ENCODE measurements around the gene CAMK1. TPM values are rescaled to one million over a fixed set of nuclear protein-coding genes. Genes with fewer than 3 reads are reported as not detected.

The CAMK1 gene
- total RNA-seq, 1 donor from 2014 or later, result 7.1 TPM

DNA sequence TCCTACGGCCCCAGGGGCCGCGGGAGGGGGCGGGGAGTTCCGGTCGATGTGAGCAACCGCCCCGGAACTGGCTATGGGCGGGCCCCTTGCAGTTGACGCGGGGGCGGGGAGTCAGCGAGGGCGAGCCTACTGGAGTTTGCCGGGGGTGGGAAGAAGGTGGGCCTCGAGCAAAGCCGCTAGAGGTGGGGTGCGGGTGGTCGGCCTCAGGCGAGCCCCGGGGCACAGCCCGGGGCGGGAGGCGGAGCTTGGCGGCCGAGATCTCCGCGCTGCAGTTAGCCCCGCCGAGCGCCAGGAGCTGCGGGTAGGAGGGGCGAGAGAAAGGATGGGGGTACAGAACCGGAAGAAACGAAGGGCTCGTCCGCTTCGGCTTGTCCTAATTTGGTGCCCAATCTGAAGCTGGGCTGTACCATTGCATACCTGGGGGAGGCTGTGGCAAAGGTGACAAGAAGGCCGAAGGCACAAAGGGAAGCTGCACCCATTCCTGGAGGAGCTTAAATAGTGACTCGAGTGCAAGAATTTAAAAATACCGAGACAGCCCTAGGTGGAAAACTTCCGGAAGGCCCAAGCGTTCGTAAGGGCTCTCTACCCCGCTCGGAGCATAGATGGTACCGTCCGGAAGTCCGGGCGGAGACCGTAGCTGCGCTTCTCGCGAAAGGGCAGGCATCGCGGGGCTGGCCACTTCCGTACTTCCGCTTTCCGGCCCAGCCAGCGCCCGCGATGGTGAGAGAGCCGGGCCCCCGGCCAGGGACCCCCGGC, 22.8 kb upstream of the CAMK1 start, which contains the start of the genes ARPC4 and TADA3:
ARPC4 (plus strand) TSS at position 678 of the 756 bp plus-strand sequence; CDS start at position 718, 40 bp downstream.
TADA3 (minus strand) TSS at position 69 of the 756 bp plus-strand sequence. CDS start 1,007 bp downstream, outside the sequence.
- Histone ChIP-seq H3K27ac (ENCODE audit: low read depth, low read length) (peak within 1 kb of the TSS; percentile 99), H3K4me3 (ENCODE audit: insufficient read depth, low read depth, low read length) (peak within 1 kb of the TSS; percentile 93), H3K79me2 (ENCODE audit: insufficient read depth, low read length) (peaks cover 65% of the 10 kb centered on the region), H2AFZ (ENCODE audit: low read depth, low read length) (peak within 1 kb of the TSS; percentile 83), H3K9ac (ENCODE audit: low read length) (peak within 1 kb of the TSS; percentile 97), H3K4me1 (ENCODE audit: insufficient read depth, low read length) (peaks cover 15% of the 10 kb centered on the region), H3K36me3 (ENCODE audit: insufficient read depth, low read length) (peaks cover 16% of the 10 kb centered on the region), H3K27me3 (ENCODE audit: insufficient read depth, low read length) (no peaks in the 10 kb centered on the region), H4K20me1 (ENCODE audit: insufficient read depth, low read length) (peaks cover 29% of the 10 kb centered on the region), H3K9me3 (ENCODE audit: insufficient read depth, low read depth, low read length) (no peaks in the 10 kb centered on the region), H3K4me2 (ENCODE audit: low read length) (peak within 1 kb of the TSS; percentile 99)
- TF ChIP-seq, protein P1, sequence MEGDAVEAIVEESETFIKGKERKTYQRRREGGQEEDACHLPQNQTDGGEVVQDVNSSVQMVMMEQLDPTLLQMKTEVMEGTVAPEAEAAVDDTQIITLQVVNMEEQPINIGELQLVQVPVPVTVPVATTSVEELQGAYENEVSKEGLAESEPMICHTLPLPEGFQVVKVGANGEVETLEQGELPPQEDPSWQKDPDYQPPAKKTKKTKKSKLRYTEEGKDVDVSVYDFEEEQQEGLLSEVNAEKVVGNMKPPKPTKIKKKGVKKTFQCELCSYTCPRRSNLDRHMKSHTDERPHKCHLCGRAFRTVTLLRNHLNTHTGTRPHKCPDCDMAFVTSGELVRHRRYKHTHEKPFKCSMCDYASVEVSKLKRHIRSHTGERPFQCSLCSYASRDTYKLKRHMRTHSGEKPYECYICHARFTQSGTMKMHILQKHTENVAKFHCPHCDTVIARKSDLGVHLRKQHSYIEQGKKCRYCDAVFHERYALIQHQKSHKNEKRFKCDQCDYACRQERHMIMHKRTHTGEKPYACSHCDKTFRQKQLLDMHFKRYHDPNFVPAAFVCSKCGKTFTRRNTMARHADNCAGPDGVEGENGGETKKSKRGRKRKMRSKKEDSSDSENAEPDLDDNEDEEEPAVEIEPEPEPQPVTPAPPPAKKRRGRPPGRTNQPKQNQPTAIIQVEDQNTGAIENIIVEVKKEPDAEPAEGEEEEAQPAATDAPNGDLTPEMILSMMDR (IDR thresholded peaks at IDR 0.05; ENCODE audit: insufficient read depth, low read depth, low read length), result no peak
- no peak for TF ChIP-seq EZH2 (IDR thresholded peaks at IDR 0.05; ENCODE audit: insufficient read depth, low read length)
- H3K4me1 Mint-ChIP-seq (ENCODE audit: low read depth, unreplicated experiment), result peaks cover 38% of the 10 kb centered on the region
- peak within 1 kb of the TSS; percentile 100 for H3K27ac Mint-ChIP-seq (ENCODE audit: unreplicated experiment)
- FAIRE-seq, result no peak
- H3K9me3 Mint-ChIP-seq (ENCODE audit: unreplicated experiment), result no peaks in the 10 kb centered on the region
- H3K4me3 Mint-ChIP-seq (ENCODE audit: unreplicated experiment), result peak within 1 kb of the TSS; percentile 96
- no peaks in the 10 kb centered on the region for H3K27me3 Mint-ChIP-seq (ENCODE audit: low read depth, unreplicated experiment)
- H3K36me3 Mint-ChIP-seq (ENCODE audit: low read depth, unreplicated experiment), result peaks cover 29% of the 10 kb centered on the region
- DNase-seq (ENCODE audit: low read depth), result peak; percentile 94

DNA sequence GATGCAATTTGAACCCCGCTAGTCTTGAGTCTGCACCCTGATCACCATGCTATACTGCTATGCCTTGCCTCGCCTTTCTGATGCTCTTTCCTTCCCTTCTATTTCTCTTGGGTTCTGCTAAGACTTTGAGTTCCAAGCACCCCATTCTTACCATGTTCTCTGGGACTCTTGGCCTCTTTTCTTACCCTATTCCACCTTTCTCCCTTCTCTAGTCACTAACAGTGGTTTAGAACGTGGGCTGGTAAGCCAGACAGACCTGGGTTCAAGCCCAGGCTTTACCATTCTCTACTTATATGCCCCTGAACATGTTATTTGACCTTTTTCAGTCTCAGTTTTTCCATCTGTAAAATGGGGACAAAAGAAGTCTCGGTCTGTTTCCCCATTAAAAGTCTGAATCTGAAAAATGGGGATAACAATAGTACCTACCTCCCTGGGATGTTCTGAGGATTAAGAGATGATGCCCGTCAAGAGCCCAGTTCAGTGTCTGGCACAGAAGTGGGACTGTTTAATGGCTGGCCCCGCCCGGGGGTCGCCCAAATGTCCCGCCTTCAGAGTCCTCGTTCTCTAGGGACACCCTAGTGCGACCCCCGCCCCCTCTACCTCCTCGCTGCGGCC, 22.1 kb upstream of the CAMK1 start:
- Histone ChIP-seq H4K20me1 (ENCODE audit: insufficient read depth, low read length) (peaks cover 22% of the 10 kb centered on the region), H2AFZ (ENCODE audit: low read depth, low read length) (peak overlapping the region; percentile 61)
- no peak for FAIRE-seq

More for the DNA sequence above, 22.1 kb upstream of the CAMK1 start:
- Histone ChIP-seq H3K27ac (ENCODE audit: low read depth, low read length) (peak overlapping the region; percentile 99), H3K9me3 (ENCODE audit: insufficient read depth, low read depth, low read length) (no peaks in the 10 kb centered on the region), H3K4me2 (ENCODE audit: low read length) (peak overlapping the region; percentile 99), H3K79me2 (ENCODE audit: insufficient read depth, low read length) (peaks cover 58% of the 10 kb centered on the region), H3K9ac (ENCODE audit: low read length) (peak overlapping the region; percentile 97), H3K4me3 (ENCODE audit: insufficient read depth, low read depth, low read length) (peak overlapping the region; percentile 93), H3K36me3 (ENCODE audit: insufficient read depth, low read length) (peaks cover 15% of the 10 kb centered on the region), H3K4me1 (ENCODE audit: insufficient read depth, low read length) (peaks cover 15% of the 10 kb centered on the region), H3K27me3 (ENCODE audit: insufficient read depth, low read length) (no peaks in the 10 kb centered on the region)
- TF ChIP-seq, protein P1 (IDR thresholded peaks at IDR 0.05; ENCODE audit: insufficient read depth, low read depth, low read length), result no peak
- no peak for TF ChIP-seq EZH2 (IDR thresholded peaks at IDR 0.05; ENCODE audit: insufficient read depth, low read length)
- peaks cover 32% of the 10 kb centered on the region for H3K4me1 Mint-ChIP-seq (ENCODE audit: low read depth, unreplicated experiment)
- DNase-seq (ENCODE audit: low read depth), result no peak
- no peaks in the 10 kb centered on the region for H3K9me3 Mint-ChIP-seq (ENCODE audit: unreplicated experiment)
- H3K4me3 Mint-ChIP-seq (ENCODE audit: unreplicated experiment), result peak overlapping the region; percentile 96
- H3K27me3 Mint-ChIP-seq (ENCODE audit: low read depth, unreplicated experiment), result no peaks in the 10 kb centered on the region
- H3K27ac Mint-ChIP-seq (ENCODE audit: unreplicated experiment), result peak overlapping the region; percentile 81
- peaks cover 24% of the 10 kb centered on the region for H3K36me3 Mint-ChIP-seq (ENCODE audit: low read depth, unreplicated experiment)

Data from astrocyte (in vitro differentiated cells and primary cell).